Stimulated activated effector memory CD8-positive, alpha-beta T cell treated with anti-CD3 and anti-CD28 coated beads, Interleukin-12 subunit alpha, Interleukin-12 subunit beta, amount 100 ng/mL, for 72 hours (primary cell): ENCODE results near the gene SLC27A3.

Experiments
- ATAC-seq: fragments of 150-1000 bp; cut with Tn5 transposase; 2 replicates; pipeline ENCODE4 v1.10.0; 2021
- DNase-seq, 2 donors: peaks; one replicate each; pipeline ENCODE4 v3.0.0; 2021 to 2022; ENCODE audit warnings: low spot score in 2 of 2
- H3K27ac Mint-ChIP-seq: one replicate; pipeline ENCODE4 v1.8.0; 2022; ENCODE audit warnings: mild to moderate bottlenecking, mixed read lengths
- H3K36me3 Mint-ChIP-seq: one replicate; pipeline ENCODE4 v1.8.0; 2022; ENCODE audit warnings: mild to moderate bottlenecking, mixed read lengths
- H3K4me1 Mint-ChIP-seq: one replicate; pipeline ENCODE4 v1.8.0; 2022; ENCODE audit warnings: mixed read lengths
- H3K4me3 Mint-ChIP-seq: one replicate; pipeline ENCODE4 v1.8.0; 2022; ENCODE audit warnings: mild to moderate bottlenecking, mixed read lengths
- H3K9me3 Mint-ChIP-seq: one replicate; pipeline ENCODE4 v1.8.0; 2022; ENCODE audit warnings: mixed read lengths

Gene SLC27A3

GRCh38 chr1:153798468-153798780 lies 23.2 kb downstream of the SLC27A3 start:
- Mint-ChIP-seq H3K36me3 (peaks cover 19% of the 10 kb centered on the region), H3K9me3 (no peaks in the 10 kb centered on the region), H3K4me3 (no peak overlapping the region), H3K4me1 (peaks cover 41% of the 10 kb centered on the region), H3K27ac (no peak overlapping the region)
- ATAC-seq (no peak), DNase-seq (no peak)

GRCh38 chr1:153799016-153799415 lies 23.8 kb downstream of the SLC27A3 start:
- no peak for DNase-seq
- Mint-ChIP-seq H3K36me3 (peaks cover 25% of the 10 kb centered on the region), H3K4me3 (no peak overlapping the region), H3K27ac (no peak overlapping the region), H3K4me1 (peaks cover 47% of the 10 kb centered on the region), H3K9me3 (no peaks in the 10 kb centered on the region)
- no peak for ATAC-seq

GRCh38 chr1:153799566-153800465 lies 24.6 kb downstream of the SLC27A3 start:
- ATAC-seq (no peak), DNase-seq (no peak)
- peak overlapping the region; percentile 67 for H3K27ac Mint-ChIP-seq
- H3K36me3 Mint-ChIP-seq = peaks cover 28% of the 10 kb centered on the region
- no peak overlapping the region for H3K4me3 Mint-ChIP-seq
- H3K9me3 Mint-ChIP-seq = no peaks in the 10 kb centered on the region
- H3K4me1 Mint-ChIP-seq = peaks cover 47% of the 10 kb centered on the region

- H3K9me3 Mint-ChIP-seq = no peaks in the 10 kb centered on the region
- H3K27ac Mint-ChIP-seq = peak overlapping the region; percentile 67
- no peak overlapping the region for H3K4me3 Mint-ChIP-seq
- peaks cover 48% of the 10 kb centered on the region for H3K4me1 Mint-ChIP-seq
- DNase-seq (no peak), ATAC-seq (no peak)
- peaks cover 33% of the 10 kb centered on the region for H3K36me3 Mint-ChIP-seq
These were observed 25.3 kb downstream of the SLC27A3 start for GRCh38 chr1:153800516-153800915.

GRCh38 chr1:153801028-153801625 lies 25.9 kb downstream of the SLC27A3 start:
- H3K27ac Mint-ChIP-seq = no peak overlapping the region

GRCh38 chr1:153801786-153802697 lies 26.8 kb downstream of the SLC27A3 start:
- Mint-ChIP-seq H3K36me3 (peaks cover 40% of the 10 kb centered on the region), H3K9me3 (no peaks in the 10 kb centered on the region), H3K4me3 (no peak overlapping the region), H3K4me1 (peaks cover 51% of the 10 kb centered on the region), H3K27ac (peak overlapping the region; percentile 51)
- DNase-seq = no peak
- no peak for ATAC-seq

More at GRCh38 chr1:153801028-153801625, 25.9 kb downstream of the SLC27A3 start:
- Mint-ChIP-seq H3K9me3 (no peaks in the 10 kb centered on the region), H3K4me1 (peaks cover 54% of the 10 kb centered on the region), H3K36me3 (peaks cover 38% of the 10 kb centered on the region), H3K4me3 (no peak overlapping the region)
- no peak for ATAC-seq
- no peak for DNase-seq

GRCh38 chr1:153803470-153804056 lies 28.4 kb downstream of the SLC27A3 start:
- Mint-ChIP-seq H3K4me3 (no peak overlapping the region), H3K27ac (peak overlapping the region; percentile 83), H3K36me3 (peaks cover 55% of the 10 kb centered on the region), H3K9me3 (no peaks in the 10 kb centered on the region), H3K4me1 (peaks cover 48% of the 10 kb centered on the region)
- ATAC-seq (no peak), DNase-seq (no peak)

- DNase-seq = no peak
- Mint-ChIP-seq H3K9me3 (no peaks in the 10 kb centered on the region), H3K27ac (peak overlapping the region; percentile 83), H3K36me3 (peaks cover 61% of the 10 kb centered on the region), H3K4me3 (no peak overlapping the region), H3K4me1 (peaks cover 48% of the 10 kb centered on the region)
- no peak for ATAC-seq
These were observed 28.9 kb downstream of the SLC27A3 start for GRCh38 chr1:153804112-153804511.

GRCh38 chr1:153805042-153805745 lies 30.0 kb downstream of the SLC27A3 start:
- Mint-ChIP-seq H3K27ac (peak overlapping the region; percentile 85), H3K4me3 (peak overlapping the region; percentile 41), H3K36me3 (peaks cover 72% of the 10 kb centered on the region), H3K9me3 (no peaks in the 10 kb centered on the region), H3K4me1 (peaks cover 48% of the 10 kb centered on the region)
- peak; percentile 98 for ATAC-seq
- DNase-seq = peak; percentile 58 to 78

- Mint-ChIP-seq H3K4me1 (peaks cover 48% of the 10 kb centered on the region), H3K36me3 (peaks cover 76% of the 10 kb centered on the region), H3K9me3 (no peaks in the 10 kb centered on the region), H3K27ac (peak overlapping the region; percentile 85), H3K4me3 (peak overlapping the region; percentile 41)
- no peak for ATAC-seq
- no peak for DNase-seq
These were observed 30.9 kb downstream of the SLC27A3 start for GRCh38 chr1:153805886-153806719.

- Mint-ChIP-seq H3K9me3 (no peaks in the 10 kb centered on the region), H3K4me1 (no peaks in the 10 kb centered on the region), H3K36me3 (peaks cover 100% of the 10 kb centered on the region), H3K27ac (no peak overlapping the region), H3K4me3 (no peak overlapping the region)
- no peak for DNase-seq
- ATAC-seq = no peak
These were observed 41.2 kb downstream of the SLC27A3 start for GRCh38 chr1:153816283-153816889.

- H3K27ac Mint-ChIP-seq = peak overlapping the region; percentile 34
- H3K36me3 Mint-ChIP-seq = peaks cover 90% of the 10 kb centered on the region
These were observed 43.7 kb downstream of the SLC27A3 start for GRCh38 chr1:153818876-153819275.

GRCh38 chr1:153827168-153827964 lies 52.2 kb downstream of the SLC27A3 start:
- peak overlapping the region; percentile 26 for H3K27ac Mint-ChIP-seq
- no peaks in the 10 kb centered on the region for H3K9me3 Mint-ChIP-seq
- peaks cover 66% of the 10 kb centered on the region for H3K36me3 Mint-ChIP-seq
- no peaks in the 10 kb centered on the region for H3K4me1 Mint-ChIP-seq
- ATAC-seq = no peak
- DNase-seq = no peak
- H3K4me3 Mint-ChIP-seq = no peak overlapping the region

More at GRCh38 chr1:153818876-153819275, 43.7 kb downstream of the SLC27A3 start:
- H3K4me1 Mint-ChIP-seq = no peaks in the 10 kb centered on the region
- no peaks in the 10 kb centered on the region for H3K9me3 Mint-ChIP-seq
- DNase-seq (no peak), ATAC-seq (no peak)
- no peak overlapping the region for H3K4me3 Mint-ChIP-seq
